Nephron (organoid): ENCODE results near the gene ACVR2B.

ENCODE experiments used
- H3K27ac Mint-ChIP-seq, 3 experiments: 2 replicates each; pipeline ENCODE4 v1.8.0; 2020; ENCODE audit warnings: mixed read lengths in 3 of 3, mild to moderate bottlenecking in 2 of 3, moderate library complexity in 1 of 3
- H3K27me3 Mint-ChIP-seq: 2 replicates; pipeline ENCODE4 v1.8.0; 2021; ENCODE audit warnings: low read depth, mild to moderate bottlenecking, moderate library complexity, mixed read lengths
- H3K36me3 Mint-ChIP-seq: 2 replicates; pipeline ENCODE4 v1.8.0; 2020; ENCODE audit warnings: low read depth, mixed read lengths
- H3K4me1 Mint-ChIP-seq: 2 replicates; pipeline ENCODE4 v1.8.0; 2020; ENCODE audit warnings: mixed read lengths
- H3K4me3 Mint-ChIP-seq, 3 experiments: 2 replicates each; pipeline ENCODE4 v1.8.0; 2020; ENCODE audit warnings: mild to moderate bottlenecking in 3 of 3, mixed read lengths in 3 of 3, moderate library complexity in 2 of 3
- H3K9me3 Mint-ChIP-seq: 2 replicates; pipeline ENCODE4 v1.8.0; 2020; ENCODE audit warnings: mixed read lengths
- CTCF ChIP-seq, 3 experiments: fragments of 200-600 bp; sonication (generic); IDR thresholded peaks; one replicate each; pipeline ENCODE4 v1.5.0; 2021; ENCODE audit warnings: antibody characterized with exemption in 3 of 3; ENCODE audit not compliant: unreplicated experiment in 3 of 3

ACVR2B gene

GRCh38 chr3:38460377-38461270 is 6.9 kb downstream of the ACVR2B start:
- no peaks in the 10 kb centered on the region for H3K27me3 Mint-ChIP-seq

GRCh38 chr3:38465588-38466154 is 12.0 kb downstream of the ACVR2B start:
- H3K36me3 Mint-ChIP-seq = peaks cover 78% of the 10 kb centered on the region
- H3K27me3 Mint-ChIP-seq = no peaks in the 10 kb centered on the region
- TF ChIP-seq CTCF (IDR thresholded peaks at IDR 0.05; ENCODE audit: unreplicated experiment in 3 of 3) = no peak
- H3K9me3 Mint-ChIP-seq = peaks cover 50% of the 10 kb centered on the region
- peaks cover 14% of the 10 kb centered on the region for H3K4me1 Mint-ChIP-seq
- no peak overlapping the region for H3K4me3 Mint-ChIP-seq
- no peak overlapping the region for H3K27ac Mint-ChIP-seq

More at GRCh38 chr3:38460377-38461270, 6.9 kb downstream of the ACVR2B start:
- H3K4me3 Mint-ChIP-seq = peak overlapping the region in 2 of 3 experiments; percentile 52 to 69
- H3K4me1 Mint-ChIP-seq = peaks cover 59% of the 10 kb centered on the region
- H3K27ac Mint-ChIP-seq = peak overlapping the region; percentile 82 to 94 (median 90)
- peaks cover 14% of the 10 kb centered on the region for H3K9me3 Mint-ChIP-seq
- no peak for TF ChIP-seq CTCF (IDR thresholded peaks at IDR 0.05; ENCODE audit: unreplicated experiment in 3 of 3)
- peaks cover 38% of the 10 kb centered on the region for H3K36me3 Mint-ChIP-seq

- no peaks in the 10 kb centered on the region for H3K27me3 Mint-ChIP-seq
- no peak for TF ChIP-seq CTCF (IDR thresholded peaks at IDR 0.05; ENCODE audit: unreplicated experiment in 3 of 3)
- H3K4me3 Mint-ChIP-seq = no peak overlapping the region
- peaks cover 27% of the 10 kb centered on the region for H3K4me1 Mint-ChIP-seq
- H3K27ac Mint-ChIP-seq = no peak overlapping the region
- peaks cover 48% of the 10 kb centered on the region for H3K9me3 Mint-ChIP-seq
- H3K36me3 Mint-ChIP-seq = peaks cover 70% of the 10 kb centered on the region
Measured at GRCh38 chr3:38468765-38469164, 15.1 kb downstream of the ACVR2B start.

GRCh38 chr3:38469852-38470251 is 16.2 kb downstream of the ACVR2B start:
- Mint-ChIP-seq H3K36me3 (peaks cover 60% of the 10 kb centered on the region), H3K27me3 (no peaks in the 10 kb centered on the region), H3K27ac (no peak overlapping the region), H3K9me3 (peaks cover 41% of the 10 kb centered on the region), H3K4me3 (no peak overlapping the region), H3K4me1 (peaks cover 34% of the 10 kb centered on the region)
- TF ChIP-seq CTCF (IDR thresholded peaks at IDR 0.05; ENCODE audit: unreplicated experiment in 3 of 3) = no peak

GRCh38 chr3:38471260-38471857 is 17.7 kb downstream of the ACVR2B start:
- H3K27me3 Mint-ChIP-seq = peaks cover 3% of the 10 kb centered on the region
- peak overlapping the region in 2 of 3 experiments; percentile 11 to 54 for H3K27ac Mint-ChIP-seq
- peaks cover 40% of the 10 kb centered on the region for H3K4me1 Mint-ChIP-seq
- TF ChIP-seq CTCF (IDR thresholded peaks at IDR 0.05; ENCODE audit: unreplicated experiment in 3 of 3) = no peak
- H3K36me3 Mint-ChIP-seq = peaks cover 48% of the 10 kb centered on the region
- H3K4me3 Mint-ChIP-seq = no peak overlapping the region
- peaks cover 32% of the 10 kb centered on the region for H3K9me3 Mint-ChIP-seq
